ENCODE measurements around the gene CBR4.
"Not testable (repeated sequence)": the region's sequence is repeated elsewhere in the genome, so short reads cannot be mapped to it uniquely, and the experiment has no call there.

CBR4 gene

GRCh38 chr4:168993714-168994510 lies 16.1 kb downstream of the CBR4 start:
- DNase-seq (ENCODE audit: low spot score): no peak

- DNase-seq (ENCODE audit: low spot score): not testable (repeated sequence)
Observed at GRCh38 chr4:168992952-168993482, 17.0 kb downstream of the CBR4 start.

- no peak for DNase-seq (ENCODE audit: low spot score)
Observed at GRCh38 chr4:168981942-168982341, 28.1 kb downstream of the CBR4 start.

GRCh38 chr4:168981460-168981859 lies 28.6 kb downstream of the CBR4 start:
- peak; percentile 22 for DNase-seq (ENCODE audit: low spot score)

GRCh38 chr4:168979338-168979737 lies 30.7 kb downstream of the CBR4 start:
- no peak for DNase-seq (ENCODE audit: low spot score)

GRCh38 chr4:168978001-168978700 lies 31.9 kb downstream of the CBR4 start:
- no peak for DNase-seq (ENCODE audit: low spot score)

- DNase-seq (ENCODE audit: low spot score): no peak
Observed at GRCh38 chr4:168972596-168972995, 37.5 kb downstream of the CBR4 start.

- no peak for DNase-seq (ENCODE audit: low spot score)
Observed at GRCh38 chr4:168960716-168961115, 49.3 kb downstream of the CBR4 start.

GRCh38 chr4:168955674-168956073 lies 54.4 kb downstream of the CBR4 start:
- no peak for DNase-seq (ENCODE audit: low spot score)

- DNase-seq (ENCODE audit: low spot score): not testable (repeated sequence)
Observed at GRCh38 chr4:168952821-168953246, 57.2 kb downstream of the CBR4 start.

GRCh38 chr4:168945291-168945690 lies 64.8 kb downstream of the CBR4 start:
- DNase-seq (ENCODE audit: low spot score): no peak

GRCh38 chr4:168942985-168943384 lies 67.1 kb downstream of the CBR4 start:
- DNase-seq (ENCODE audit: low spot score): no peak

All from kidney capillary endothelial cell (primary cell).